Measurements from ENCODE around the gene CDH23.

CDH23 gene

GRCh38 chr10:71765176-71765904, 368.6 kb downstream of the CDH23 start:
- no peak for DNase-seq (ENCODE audit: low read depth)
- H3K4me3 ChIP-seq (ENCODE audit: low read depth, low read length): no peak overlapping the region
- no peak for TF ChIP-seq CTCF (IDR thresholded peaks at IDR 0.05; ENCODE audit: control insufficient read depth, extremely low read depth, insufficient read depth)

- H3K4me3 ChIP-seq (ENCODE audit: low read depth, low read length): no peak overlapping the region
- no peak for DNase-seq (ENCODE audit: low read depth)
- TF ChIP-seq CTCF (IDR thresholded peaks at IDR 0.05; ENCODE audit: control insufficient read depth, extremely low read depth, insufficient read depth): no peak
These were observed 369.4 kb downstream of the CDH23 start for GRCh38 chr10:71765906-71766716.

- TF ChIP-seq CTCF (IDR thresholded peaks at IDR 0.05; ENCODE audit: control insufficient read depth, extremely low read depth, insufficient read depth): no peak
- no peak for DNase-seq (ENCODE audit: low read depth)
- H3K4me3 ChIP-seq (ENCODE audit: low read depth, low read length): no peak overlapping the region
These were observed 370.1 kb downstream of the CDH23 start for GRCh38 chr10:71766717-71767419.

GRCh38 chr10:71767420-71768035, 370.8 kb downstream of the CDH23 start:
- TF ChIP-seq CTCF (IDR thresholded peaks at IDR 0.05; ENCODE audit: control insufficient read depth, extremely low read depth, insufficient read depth): no peak
- no peak for DNase-seq (ENCODE audit: low read depth)
- no peak overlapping the region for H3K4me3 ChIP-seq (ENCODE audit: low read depth, low read length)

GRCh38 chr10:71769279-71769823, 372.6 kb downstream of the CDH23 start:
- no peak for TF ChIP-seq CTCF (IDR thresholded peaks at IDR 0.05; ENCODE audit: control insufficient read depth, extremely low read depth, insufficient read depth)
- H3K4me3 ChIP-seq (ENCODE audit: low read depth, low read length): no peak overlapping the region
- DNase-seq (ENCODE audit: low read depth): no peak

- DNase-seq (ENCODE audit: low read depth): no peak
- TF ChIP-seq CTCF (IDR thresholded peaks at IDR 0.05; ENCODE audit: control insufficient read depth, extremely low read depth, insufficient read depth): no peak
- H3K4me3 ChIP-seq (ENCODE audit: low read depth, low read length): no peak overlapping the region
These were observed 373.5 kb downstream of the CDH23 start for GRCh38 chr10:71770255-71770654.
